Measurements from ENCODE around the gene TMEM250. TPM values are rescaled to one million over a fixed set of nuclear protein-coding genes. Genes with fewer than 3 reads are reported as not detected.

TMEM250 gene
- total RNA-seq, 1 experiment from 2014 or later = 48.4 TPM

DNA sequence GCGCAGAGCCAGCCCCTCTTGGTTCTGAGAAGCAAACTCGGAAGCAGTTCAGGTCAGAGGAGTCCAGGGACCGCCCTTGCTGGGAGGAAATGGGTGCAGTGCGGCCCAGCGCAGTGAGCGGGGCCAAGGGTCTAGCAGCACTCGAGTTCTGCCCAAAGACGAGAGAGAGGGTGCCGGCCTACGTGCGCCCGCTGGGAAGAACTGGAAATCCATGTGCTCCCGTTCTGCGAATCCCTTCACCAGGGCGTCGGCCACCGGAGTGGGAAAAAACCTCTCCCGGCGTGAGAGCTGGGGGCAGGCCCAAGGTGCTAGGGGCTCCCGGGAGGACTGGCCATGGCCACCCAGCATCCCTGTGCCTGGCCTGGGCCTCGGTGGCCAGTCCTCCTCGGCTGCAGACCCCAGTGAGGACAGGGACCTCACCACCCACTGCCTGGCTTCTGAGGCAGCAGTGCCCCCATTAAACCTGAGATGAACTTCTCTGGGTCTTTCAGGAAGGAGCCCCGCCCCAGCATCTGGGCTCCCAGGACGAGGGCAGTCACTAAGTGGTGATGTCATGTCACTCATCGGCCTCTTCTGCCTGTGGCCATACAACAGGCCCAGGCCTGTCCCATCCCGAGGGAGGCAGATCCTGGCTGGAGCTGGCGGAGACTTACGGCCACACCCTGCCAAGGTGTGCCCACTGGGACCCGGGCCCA lies 10.6 kb downstream of the TMEM250 start:
- CTCF ChIA-PET = no interaction called here

DNA sequence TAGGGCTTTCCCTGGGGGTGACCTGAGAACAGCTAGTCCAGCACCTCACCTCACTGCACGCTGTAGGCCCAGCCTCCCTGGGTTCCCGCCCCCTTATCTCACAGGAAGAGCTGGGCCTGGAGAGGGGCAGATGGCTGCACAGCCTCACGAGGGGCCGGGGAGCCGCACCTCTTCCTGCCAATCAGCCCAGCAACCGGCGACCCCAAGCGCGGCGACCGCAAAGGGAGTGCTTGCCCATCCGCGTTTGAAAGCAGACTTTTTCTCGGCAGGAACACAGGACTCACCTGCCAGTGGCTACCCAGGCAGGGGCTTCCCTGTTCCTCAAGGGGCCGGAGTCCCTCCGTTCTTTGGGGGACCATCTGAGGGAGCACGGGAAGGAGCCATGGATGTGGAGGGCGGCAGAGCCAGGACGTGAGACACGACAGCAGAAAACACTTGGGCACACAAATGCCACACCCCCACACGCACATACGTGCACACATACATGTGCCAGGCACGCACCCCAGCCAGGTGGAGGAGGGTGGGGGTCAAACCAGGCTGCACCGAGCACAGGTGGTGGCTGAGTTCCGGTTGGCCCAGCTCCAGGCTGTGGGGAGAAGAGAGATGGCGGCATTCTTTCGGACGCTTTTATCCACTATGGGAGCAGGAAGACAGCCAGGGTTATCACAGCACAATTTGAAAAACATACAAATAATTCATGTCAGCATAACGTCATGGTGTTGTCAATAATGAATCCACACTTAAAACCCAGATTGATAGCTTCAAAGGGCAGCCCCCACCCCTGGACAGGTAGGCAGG lies 11.3 kb downstream of the TMEM250 start:
- ChIA-PET CTCF (no interaction called here), POLR2A (ENCODE audit: low non-redundant PET) (no interaction called here)

More for the DNA sequence above, 10.6 kb downstream of the TMEM250 start:
- no peak for DNase-seq (ENCODE audit: low spot score)
- no peaks in the 10 kb centered on the region for H3K27me3 ChIP-seq (replicated peaks; ENCODE audit: insufficient read depth, low read depth, low read length, poor library complexity)
- H3K36me3 ChIP-seq (ENCODE audit: insufficient read depth, low read length, poor library complexity, severe bottlenecking) = no peaks in the 10 kb centered on the region
- H3K4me3 ChIP-seq (ENCODE audit: low read depth, low read length, poor library complexity, severe bottlenecking) = no peak overlapping the region
- peaks cover 74% of the 10 kb centered on the region for H3K4me1 ChIP-seq (ENCODE audit: insufficient read depth, low read length, poor library complexity, severe bottlenecking)
- intact Hi-C loops (cut with micrococcal nuclease; ENCODE audit: unreplicated experiment) = no loop called here
- no peak for TF ChIP-seq EZH2 (IDR thresholded peaks at IDR 0.05; ENCODE audit: borderline replicate concordance, low read depth, low read length, poor library complexity, severe bottlenecking)
- TF ChIP-seq, protein P1, sequence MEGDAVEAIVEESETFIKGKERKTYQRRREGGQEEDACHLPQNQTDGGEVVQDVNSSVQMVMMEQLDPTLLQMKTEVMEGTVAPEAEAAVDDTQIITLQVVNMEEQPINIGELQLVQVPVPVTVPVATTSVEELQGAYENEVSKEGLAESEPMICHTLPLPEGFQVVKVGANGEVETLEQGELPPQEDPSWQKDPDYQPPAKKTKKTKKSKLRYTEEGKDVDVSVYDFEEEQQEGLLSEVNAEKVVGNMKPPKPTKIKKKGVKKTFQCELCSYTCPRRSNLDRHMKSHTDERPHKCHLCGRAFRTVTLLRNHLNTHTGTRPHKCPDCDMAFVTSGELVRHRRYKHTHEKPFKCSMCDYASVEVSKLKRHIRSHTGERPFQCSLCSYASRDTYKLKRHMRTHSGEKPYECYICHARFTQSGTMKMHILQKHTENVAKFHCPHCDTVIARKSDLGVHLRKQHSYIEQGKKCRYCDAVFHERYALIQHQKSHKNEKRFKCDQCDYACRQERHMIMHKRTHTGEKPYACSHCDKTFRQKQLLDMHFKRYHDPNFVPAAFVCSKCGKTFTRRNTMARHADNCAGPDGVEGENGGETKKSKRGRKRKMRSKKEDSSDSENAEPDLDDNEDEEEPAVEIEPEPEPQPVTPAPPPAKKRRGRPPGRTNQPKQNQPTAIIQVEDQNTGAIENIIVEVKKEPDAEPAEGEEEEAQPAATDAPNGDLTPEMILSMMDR (conservative IDR thresholded peaks at IDR 0.05; ENCODE audit: low read depth, low read length) = no peak
- peak overlapping the region; percentile 92 for H3K27ac ChIP-seq (ENCODE audit: low read depth, low read length, poor library complexity, severe bottlenecking)
- BruUV-seq (replicated peaks) = no TSS peak
- POLR2A ChIA-PET (ENCODE audit: low non-redundant PET) = no interaction called here
- no peaks in the 10 kb centered on the region for H3K9me3 ChIP-seq (ENCODE audit: low read depth, low read length, poor library complexity, severe bottlenecking)

DNA sequence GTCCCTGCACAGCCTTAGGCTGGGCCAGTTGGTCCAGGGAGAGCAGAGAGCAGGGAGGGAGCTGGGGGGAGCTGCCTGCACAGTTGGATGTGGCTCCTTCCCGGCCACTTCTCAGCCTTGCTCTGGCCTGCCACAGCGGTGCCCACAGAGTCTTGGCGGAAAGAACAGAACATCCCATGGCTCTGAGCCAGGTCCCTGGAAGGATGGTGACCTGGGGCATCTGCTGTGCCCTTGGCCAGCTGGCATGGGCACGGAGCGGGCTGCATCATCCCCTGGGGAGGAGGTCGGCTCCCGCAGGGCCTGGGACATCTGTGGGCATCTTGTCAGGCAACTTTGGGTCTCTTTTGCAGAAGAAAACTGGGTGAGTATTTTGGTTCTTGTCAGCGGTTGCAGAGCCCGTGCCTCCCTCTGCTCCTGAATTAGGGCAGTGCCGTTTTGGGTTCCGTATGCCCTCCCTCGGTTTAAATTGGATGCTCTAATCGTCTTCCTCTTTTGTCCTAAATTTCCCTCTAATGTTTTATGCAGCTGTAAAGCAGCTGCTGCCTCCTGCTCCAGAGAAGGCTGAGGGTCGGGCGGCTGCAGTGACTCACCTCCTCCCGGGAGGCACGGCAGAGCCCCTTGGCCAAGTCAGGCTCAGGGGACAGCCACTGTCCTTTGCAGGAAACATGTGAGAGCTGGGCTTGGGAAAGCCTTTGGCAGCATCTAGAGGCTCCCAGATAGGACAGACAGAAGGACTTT lies 13.1 kb downstream of the TMEM250 start:
- Histone ChIP-seq H3K4me3 (ENCODE audit: low read depth, low read length, poor library complexity, severe bottlenecking) (no peak overlapping the region), H3K36me3 (ENCODE audit: insufficient read depth, low read length, poor library complexity, severe bottlenecking) (no peaks in the 10 kb centered on the region), H3K27ac (ENCODE audit: low read depth, low read length, poor library complexity, severe bottlenecking) (no peak overlapping the region), H3K4me1 (ENCODE audit: insufficient read depth, low read length, poor library complexity, severe bottlenecking) (peaks cover 64% of the 10 kb centered on the region), H3K9me3 (ENCODE audit: low read depth, low read length, poor library complexity, severe bottlenecking) (no peaks in the 10 kb centered on the region), H3K27me3 (replicated peaks; ENCODE audit: insufficient read depth, low read depth, low read length, poor library complexity) (no peaks in the 10 kb centered on the region)
- CTCF ChIA-PET = no interaction called here
- no TSS peak for BruUV-seq (replicated peaks)
- TF ChIP-seq, protein P1 (conservative IDR thresholded peaks at IDR 0.05; ENCODE audit: low read depth, low read length) = no peak
- no peak for TF ChIP-seq EZH2 (IDR thresholded peaks at IDR 0.05; ENCODE audit: borderline replicate concordance, low read depth, low read length, poor library complexity, severe bottlenecking)
- peak; percentile 65 for DNase-seq (ENCODE audit: low spot score)
- intact Hi-C loops (cut with micrococcal nuclease; ENCODE audit: unreplicated experiment) = no loop called here
- POLR2A ChIA-PET (ENCODE audit: low non-redundant PET) = interaction anchor here (0.6 kb wide), 1 partner anchor 20 kb away, joined by 5 read pairs; no protein-coding TSS in a partner anchor

More for the DNA sequence above, 11.3 kb downstream of the TMEM250 start:
- DNase-seq (ENCODE audit: low spot score) = no peak
- no peaks in the 10 kb centered on the region for H3K27me3 ChIP-seq (replicated peaks; ENCODE audit: insufficient read depth, low read depth, low read length, poor library complexity)
- intact Hi-C loops (cut with micrococcal nuclease; ENCODE audit: unreplicated experiment) = no loop called here
- no TSS peak for BruUV-seq (replicated peaks)
- H3K4me1 ChIP-seq (ENCODE audit: insufficient read depth, low read length, poor library complexity, severe bottlenecking) = peaks cover 74% of the 10 kb centered on the region
- H3K36me3 ChIP-seq (ENCODE audit: insufficient read depth, low read length, poor library complexity, severe bottlenecking) = no peaks in the 10 kb centered on the region
- TF ChIP-seq, protein P1 (conservative IDR thresholded peaks at IDR 0.05; ENCODE audit: low read depth, low read length) = no peak
- TF ChIP-seq EZH2 (IDR thresholded peaks at IDR 0.05; ENCODE audit: borderline replicate concordance, low read depth, low read length, poor library complexity, severe bottlenecking) = no peak
- no peaks in the 10 kb centered on the region for H3K9me3 ChIP-seq (ENCODE audit: low read depth, low read length, poor library complexity, severe bottlenecking)
- H3K27ac ChIP-seq (ENCODE audit: low read depth, low read length, poor library complexity, severe bottlenecking) = peak overlapping the region; percentile 92
- no peak overlapping the region for H3K4me3 ChIP-seq (ENCODE audit: low read depth, low read length, poor library complexity, severe bottlenecking)
